Adrenal gland (tissue), 12 donors: Measurements from ENCODE around the gene GRID1. TPM values are rescaled to one million over a fixed set of nuclear protein-coding genes. Genes with fewer than 3 reads are reported as not detected.

Experiments used
- DNase-seq, 7 donors: peaks; one replicate each; pipeline ENCODE4 v3.0.0-alpha.2; 2019 to 2020
- H3K27ac ChIP-seq, 5 donors: fragments of 200-600 bp; sonication (generic) in 4 of 5; 1 replicate in 3 of 5; 2 replicates in 2 of 5; pipeline versions ENCODE4 v1.5.1 to v1.8.0; 2016 to 2020; ENCODE audit warnings: mild to moderate bottlenecking in 1 of 5
- H3K27me3 ChIP-seq: fragments of 200-600 bp; 2 replicates; pipeline ENCODE4 v1.8.0; 2021
- H3K36me3 ChIP-seq, 2 donors: fragments of 200-600 bp; replicated peaks in 1 of 2; 1 replicate in 1 of 2; 2 replicates in 1 of 2; pipeline versions ENCODE4 v1.5.1 to v1.8.0; 2018 to 2022
- H3K4me1 ChIP-seq, 2 donors: fragments of 200-600 bp; replicated peaks in 1 of 2; 1 replicate in 1 of 2; 2 replicates in 1 of 2; pipeline versions ENCODE4 v1.5.1 to v1.8.0; 2018 to 2021
- H3K4me3 ChIP-seq, 4 donors: fragments of 200-600 bp; sonication (generic) in 3 of 4; one replicate each; pipeline ENCODE4 v1.5.1; 2016 to 2018
- H3K9me3 ChIP-seq, 3 donors: fragments of 200-600 bp; sonication (generic) in 1 of 3; replicated peaks in 1 of 3; 1 replicate in 2 of 3; 2 replicates in 1 of 3; pipeline versions ENCODE4 v1.5.1 to v1.8.0; 2016 to 2021
- POLR2A ChIP-seq, 2 donors: fragments of 450-650 bp; IDR thresholded peaks; one replicate each; pipeline ENCODE4 v1.6.1; 2017; ENCODE audit warnings: antibody characterized with exemption in 2 of 2, mild to moderate bottlenecking in 2 of 2, moderate library complexity in 1 of 2
- WGBS, 4 donors: extraction: QIAGEN DNeasy Blood & Tissue Kit in 2 of 4; methylation state at CpG; one replicate each; pipeline versions ENCODE4 v1.1.5 to v1.1.7; 2013 to 2017; 5-methylcytosine and 5-hydroxymethylcytosine counted together
- intact Hi-C, 2 donors: fragments of 100-400 bp; cut with DNase I; formaldehyde crosslinking; loops; one replicate each; pipeline versions ENCODE4 v1.14.1 to v1.15.0; 2022 to 2023
- polyA plus RNA-seq, 3 donors: library from polyadenylated mRNA; stranded (reverse); fragments of 200-250 nt in 2 of 3; fragments of 350-450 nt in 1 of 3; fragmentation: Illumina TruSeq in 1 of 3; extraction: RNeasy Lipid Tissue Mini Kit (QIAGEN cat#74804) in 1 of 3; gene quantifications; one replicate each; pipeline ENCODE4 v1.2.3, GENCODE V29; 2013 to 2014
- total RNA-seq, 9 donors: library from RNA; depleted of rRNA in 4 of 9; stranded (reverse); fragments of >200 nt in 4 of 9; fragments of 120-200 nt in 1 of 9; fragmentation: NEBNext Ultra II Directional in 1 of 9; extraction: Animal tissue kit (Norgen Biotek cat#: 25700) in 1 of 9; gene quantifications; one replicate each; pipeline versions ENCODE4 v1.1.0 to v1.2.4, GENCODE V29; 2013 to 2023
- TF ChIP-seq, protein P1 (sequence below), 6 experiments: fragments of 450-650 bp in 4 of 6; fragments of 200-600 bp in 2 of 6; sonication (generic) in 1 of 6; IDR thresholded peaks; 1 replicate in 5 of 6; 2 replicates in 1 of 6; pipeline versions ENCODE4 v1.5.1 to v1.8.0; 2016 to 2021; ENCODE audit warnings: antibody characterized with exemption in 6 of 6, mild to moderate bottlenecking in 2 of 6, moderate library complexity in 1 of 6
- donor health status: healthy with polysubstance abuse.
- donor health status: Bipolar disorder and iron deficiency.
- donor health status: DM: yes; HTN: yes; CAD: no.
- donor health status: DM: no; HTN: no; CAD: no.
- donor health status: DM: no; HTN: no; CAD: no.
- donor health status: DM: yes; HTN: yes; CAD: no.

The GRID1 gene
- total and polyA plus RNA-seq, 12 donors: 2.2 to 8.0 (median 4.1) TPM

DNA sequence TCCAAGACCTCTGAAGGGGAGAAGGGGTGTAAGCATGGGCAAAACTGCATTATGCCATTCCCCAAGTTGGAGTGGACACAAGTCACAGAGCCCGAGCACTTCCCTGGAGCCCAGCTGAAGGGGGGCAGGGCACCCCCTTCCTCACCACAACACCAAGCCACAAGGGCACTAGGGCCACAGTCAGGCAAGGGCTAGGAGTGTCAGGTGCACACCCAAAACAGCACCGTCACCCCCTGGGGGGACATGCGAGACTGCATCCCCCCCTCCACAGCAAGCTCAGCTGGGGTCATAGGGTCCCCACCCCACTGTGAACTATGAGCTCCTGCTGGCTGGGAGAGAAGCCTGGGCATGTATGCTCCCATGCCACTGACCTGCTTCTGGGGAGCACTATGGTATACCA, 143.9 kb downstream of the GRID1 start:
- Histone ChIP-seq H3K27me3 (no peaks in the 10 kb centered on the region), H3K4me3 (no peak overlapping the region), H3K27ac (no peak overlapping the region), H3K4me1 (no peaks in the 10 kb centered on the region), H3K9me3 (no peaks in the 10 kb centered on the region), H3K36me3 (no peaks in the 10 kb centered on the region)
- 81 to 93% (median 84%) methylated on average over 2 to 3 of the region's 3 CpGs; no CpG with 5 or more reads in 1 of the 4 donors for WGBS, 4 donors
- no peak for DNase-seq
- intact Hi-C loops: no loop called here
- no peak for TF ChIP-seq POLR2A (IDR thresholded peaks at IDR 0.05)
- TF ChIP-seq, protein P1, sequence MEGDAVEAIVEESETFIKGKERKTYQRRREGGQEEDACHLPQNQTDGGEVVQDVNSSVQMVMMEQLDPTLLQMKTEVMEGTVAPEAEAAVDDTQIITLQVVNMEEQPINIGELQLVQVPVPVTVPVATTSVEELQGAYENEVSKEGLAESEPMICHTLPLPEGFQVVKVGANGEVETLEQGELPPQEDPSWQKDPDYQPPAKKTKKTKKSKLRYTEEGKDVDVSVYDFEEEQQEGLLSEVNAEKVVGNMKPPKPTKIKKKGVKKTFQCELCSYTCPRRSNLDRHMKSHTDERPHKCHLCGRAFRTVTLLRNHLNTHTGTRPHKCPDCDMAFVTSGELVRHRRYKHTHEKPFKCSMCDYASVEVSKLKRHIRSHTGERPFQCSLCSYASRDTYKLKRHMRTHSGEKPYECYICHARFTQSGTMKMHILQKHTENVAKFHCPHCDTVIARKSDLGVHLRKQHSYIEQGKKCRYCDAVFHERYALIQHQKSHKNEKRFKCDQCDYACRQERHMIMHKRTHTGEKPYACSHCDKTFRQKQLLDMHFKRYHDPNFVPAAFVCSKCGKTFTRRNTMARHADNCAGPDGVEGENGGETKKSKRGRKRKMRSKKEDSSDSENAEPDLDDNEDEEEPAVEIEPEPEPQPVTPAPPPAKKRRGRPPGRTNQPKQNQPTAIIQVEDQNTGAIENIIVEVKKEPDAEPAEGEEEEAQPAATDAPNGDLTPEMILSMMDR (IDR thresholded peaks at IDR 0.05): no peak

DNA sequence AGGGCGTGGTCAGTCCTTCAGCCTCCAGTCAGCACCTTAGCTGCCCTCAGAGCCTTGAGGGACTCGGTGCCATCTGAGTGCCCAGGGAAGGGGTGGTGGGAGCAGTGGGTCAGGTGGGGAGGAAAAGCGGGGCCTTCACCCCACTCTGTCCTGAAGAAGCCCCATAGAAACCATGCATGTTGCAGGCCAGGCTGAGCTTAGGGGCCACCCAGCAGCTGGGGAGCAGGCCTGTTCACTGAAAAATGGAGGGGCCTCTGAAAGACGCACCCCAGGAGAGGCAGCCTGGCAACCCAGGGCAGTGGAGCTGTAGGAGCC, 144.3 kb downstream of the GRID1 start:
- WGBS, 4 donors: 79 to 95% (median 90%) methylated on average over 2 to 4 of the region's 4 CpGs
- H3K4me3 ChIP-seq: no peak overlapping the region
- no peak for DNase-seq

DNA sequence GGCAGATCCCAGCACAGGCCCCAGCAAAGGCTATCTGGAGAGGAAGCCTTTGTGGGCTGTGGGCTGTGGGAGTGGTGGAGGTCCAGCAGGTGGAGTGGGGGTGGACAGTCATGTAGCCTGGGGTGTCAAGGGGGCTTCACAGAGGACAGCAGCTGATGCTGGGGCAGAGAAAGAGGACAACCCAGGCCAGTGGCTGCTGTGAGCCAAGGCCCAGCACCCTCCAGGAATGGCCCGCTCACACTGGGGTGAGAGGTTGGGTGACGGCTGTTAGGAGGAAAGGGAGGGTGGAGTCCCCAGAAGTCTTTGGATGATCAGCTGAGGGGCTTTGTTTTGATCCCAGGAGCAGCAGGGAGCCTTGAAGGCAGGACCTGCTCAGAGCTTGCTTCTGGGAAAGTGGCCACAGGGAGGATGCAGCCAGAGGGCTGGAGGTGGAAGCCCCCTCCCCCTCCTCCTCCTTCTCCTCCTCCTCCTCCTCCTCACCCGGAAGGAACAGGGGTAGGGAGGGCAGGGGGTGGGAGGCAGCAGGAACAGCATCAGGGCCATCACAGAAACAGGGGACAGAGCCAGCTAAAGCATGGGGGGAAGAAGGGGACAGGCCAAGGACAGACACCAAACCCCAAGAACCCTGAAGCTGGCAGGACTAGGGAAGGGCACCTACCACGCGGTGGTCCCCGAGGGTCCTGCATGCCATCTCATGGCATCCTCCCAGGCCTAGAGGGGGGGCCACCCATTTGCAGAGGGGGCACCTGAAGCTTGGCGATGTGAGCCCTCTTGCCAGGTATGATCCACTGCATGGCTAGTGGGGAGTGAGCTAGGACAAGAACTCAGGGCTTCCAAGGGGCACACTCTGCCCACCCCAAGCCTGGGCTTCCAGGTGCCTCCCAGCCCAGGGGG, 144.9 kb downstream of the GRID1 start:
- no peak for DNase-seq
- intact Hi-C loops: no loop called here
- TF ChIP-seq, protein P1 (IDR thresholded peaks at IDR 0.05): no peak
- no peak for TF ChIP-seq POLR2A (IDR thresholded peaks at IDR 0.05)
- Histone ChIP-seq H3K4me3 (no peak overlapping the region), H3K27me3 (no peaks in the 10 kb centered on the region), H3K4me1 (no peaks in the 10 kb centered on the region), H3K27ac (no peak overlapping the region), H3K36me3 (no peaks in the 10 kb centered on the region), H3K9me3 (no peaks in the 10 kb centered on the region)
- 68 to 85% (median 74%) methylated on average over 6 to 7 of the region's 7 CpGs for WGBS, 4 donors

More for the DNA sequence above, 144.3 kb downstream of the GRID1 start:
- intact Hi-C loops: no loop called here
- TF ChIP-seq, protein P1 (IDR thresholded peaks at IDR 0.05): no peak
- no peak for TF ChIP-seq POLR2A (IDR thresholded peaks at IDR 0.05)
- H3K27me3 ChIP-seq: no peaks in the 10 kb centered on the region
- no peak overlapping the region for H3K27ac ChIP-seq
- H3K36me3 ChIP-seq: no peaks in the 10 kb centered on the region
- H3K9me3 ChIP-seq: no peaks in the 10 kb centered on the region
- no peaks in the 10 kb centered on the region for H3K4me1 ChIP-seq

DNA sequence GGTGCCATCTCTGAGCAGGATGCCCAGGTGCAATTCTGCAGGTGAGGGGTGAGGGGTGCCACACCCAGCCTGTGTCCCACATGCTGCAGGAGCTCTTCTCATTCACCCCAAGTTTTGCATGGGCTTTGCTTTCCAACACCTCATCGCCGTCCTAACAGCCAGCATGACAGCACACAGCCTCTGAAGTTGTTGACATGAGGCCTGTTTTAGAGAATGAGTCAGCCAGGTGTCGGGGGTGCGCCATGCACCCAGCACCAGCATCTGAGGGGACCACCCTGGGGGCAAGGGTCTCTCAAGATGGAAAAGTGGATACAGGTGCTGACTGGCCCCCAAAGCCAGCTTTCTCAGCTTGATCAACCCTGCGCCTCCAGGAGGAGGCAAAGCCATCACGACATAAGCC, 146.0 kb downstream of the GRID1 start:
- no peaks in the 10 kb centered on the region for H3K27me3 ChIP-seq
- no peak overlapping the region for H3K27ac ChIP-seq
- no peaks in the 10 kb centered on the region for H3K9me3 ChIP-seq
- H3K4me1 ChIP-seq: no peaks in the 10 kb centered on the region
- TF ChIP-seq, protein P1 (IDR thresholded peaks at IDR 0.05): no peak
- no peak for TF ChIP-seq POLR2A (IDR thresholded peaks at IDR 0.05)
- 88 to 95% (median 91%) methylated on average over 6 of the region's 6 CpGs for WGBS, 4 donors
- H3K4me3 ChIP-seq: no peak overlapping the region
- H3K36me3 ChIP-seq: no peaks in the 10 kb centered on the region
- intact Hi-C loops: no loop called here
- DNase-seq: no peak
